ENCODE measurements around the gene FOCAD.

DNA sequence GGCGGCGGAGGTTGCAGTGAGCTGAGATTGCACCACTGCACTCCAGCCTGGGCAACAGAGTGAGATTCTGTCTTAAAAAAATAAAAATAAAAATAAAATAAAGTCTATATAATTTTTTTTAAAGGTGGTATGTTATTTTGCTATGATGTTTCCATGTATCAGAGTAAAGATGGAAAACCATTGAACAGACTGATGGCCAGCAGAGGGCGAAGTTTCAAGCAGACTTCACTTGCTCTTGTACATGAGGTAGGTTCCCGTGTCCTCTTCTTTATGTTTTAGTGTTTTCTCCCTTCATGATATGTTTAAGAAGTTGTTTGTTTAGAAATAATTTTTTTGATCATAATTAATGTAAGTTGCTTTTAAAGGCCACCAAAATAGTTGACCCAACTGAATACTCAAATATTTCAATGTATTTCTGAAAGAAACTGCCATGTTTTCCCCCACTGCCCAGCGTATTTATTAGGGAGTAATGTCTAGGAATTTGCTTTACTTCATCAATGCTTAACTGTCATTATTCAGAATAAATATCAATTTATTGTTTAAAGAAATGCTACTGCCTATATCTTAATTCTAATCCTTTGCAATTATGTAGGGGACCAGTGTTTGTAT lies 201.0 kb downstream of the FOCAD start:
- TF ChIP-seq POLR2AphosphoS5 (IDR thresholded peaks at IDR 0.05): no peak
- TF ChIP-seq, protein P1, sequence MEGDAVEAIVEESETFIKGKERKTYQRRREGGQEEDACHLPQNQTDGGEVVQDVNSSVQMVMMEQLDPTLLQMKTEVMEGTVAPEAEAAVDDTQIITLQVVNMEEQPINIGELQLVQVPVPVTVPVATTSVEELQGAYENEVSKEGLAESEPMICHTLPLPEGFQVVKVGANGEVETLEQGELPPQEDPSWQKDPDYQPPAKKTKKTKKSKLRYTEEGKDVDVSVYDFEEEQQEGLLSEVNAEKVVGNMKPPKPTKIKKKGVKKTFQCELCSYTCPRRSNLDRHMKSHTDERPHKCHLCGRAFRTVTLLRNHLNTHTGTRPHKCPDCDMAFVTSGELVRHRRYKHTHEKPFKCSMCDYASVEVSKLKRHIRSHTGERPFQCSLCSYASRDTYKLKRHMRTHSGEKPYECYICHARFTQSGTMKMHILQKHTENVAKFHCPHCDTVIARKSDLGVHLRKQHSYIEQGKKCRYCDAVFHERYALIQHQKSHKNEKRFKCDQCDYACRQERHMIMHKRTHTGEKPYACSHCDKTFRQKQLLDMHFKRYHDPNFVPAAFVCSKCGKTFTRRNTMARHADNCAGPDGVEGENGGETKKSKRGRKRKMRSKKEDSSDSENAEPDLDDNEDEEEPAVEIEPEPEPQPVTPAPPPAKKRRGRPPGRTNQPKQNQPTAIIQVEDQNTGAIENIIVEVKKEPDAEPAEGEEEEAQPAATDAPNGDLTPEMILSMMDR (IDR thresholded peaks at IDR 0.05): peak in 5 of 7 experiments; percentile 15 to 60 (median 52)

Data from stomach (tissue), 4 donors.